GM18858 (cell line): ENCODE data around the gene SLC12A4.

Experiments
- ATAC-seq: cut with Tn5 transposase; IDR thresholded peaks from one replicate; pipeline ENCODE4 v1.9.1; 2021; ENCODE audit not compliant: unreplicated experiment

SLC12A4 gene

DNA sequence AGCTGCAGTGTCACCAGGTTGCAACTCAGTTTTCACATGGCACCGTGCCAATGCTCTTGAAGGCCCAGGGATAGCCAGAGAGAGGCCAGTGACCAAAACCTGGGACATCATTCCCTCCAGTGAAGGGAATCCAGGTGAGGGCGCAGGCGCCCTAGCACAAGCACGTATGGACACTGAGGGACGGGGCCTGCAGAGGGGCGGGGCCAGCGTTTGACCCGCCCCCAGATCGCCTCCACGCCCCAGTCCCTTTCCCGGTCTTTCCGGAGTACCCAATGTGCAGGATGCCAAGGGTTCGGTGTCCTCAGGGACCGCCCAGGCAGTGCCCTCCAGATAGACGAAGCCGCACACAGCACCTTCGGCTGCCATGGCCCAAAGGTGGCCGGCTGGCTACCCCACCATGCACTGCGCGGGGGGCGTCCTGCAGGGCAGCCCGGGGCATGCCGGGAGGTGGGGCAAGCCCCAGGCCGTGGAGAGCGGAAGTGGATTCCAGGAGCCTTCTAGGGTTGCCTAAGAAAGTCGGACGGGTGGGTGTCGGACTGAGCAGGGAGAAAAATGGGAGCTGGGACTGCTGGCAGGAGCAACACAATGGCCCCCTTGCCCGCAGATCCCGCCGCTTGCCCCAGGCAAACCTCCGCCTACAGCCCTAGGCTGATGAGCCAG is 4.6 kb downstream of the SLC12A4 start:
- no peak for ATAC-seq

DNA sequence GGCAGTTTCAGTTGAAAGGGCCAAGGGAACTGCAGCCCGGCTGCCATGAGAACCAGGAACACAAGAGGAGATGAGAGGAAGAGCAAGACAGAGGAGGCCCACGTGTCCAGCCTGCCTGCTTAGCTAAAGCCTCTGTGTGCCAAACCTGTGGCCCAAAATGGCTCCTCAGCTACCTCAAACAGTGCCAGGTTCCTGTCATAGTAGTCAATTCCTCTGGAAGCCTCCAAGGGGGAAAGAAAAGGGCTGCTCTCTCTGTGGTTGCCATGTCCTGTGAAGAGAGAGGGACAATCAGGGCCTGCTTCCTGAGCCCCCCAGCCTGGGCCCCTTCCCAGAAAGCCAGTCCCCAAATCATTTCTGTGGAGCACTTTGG is 5.2 kb downstream of the SLC12A4 start:
- ATAC-seq, result no peak

- no peak for ATAC-seq
These were observed 6.3 kb downstream of the SLC12A4 start for GRCh38 chr16:67962135-67962534.

DNA sequence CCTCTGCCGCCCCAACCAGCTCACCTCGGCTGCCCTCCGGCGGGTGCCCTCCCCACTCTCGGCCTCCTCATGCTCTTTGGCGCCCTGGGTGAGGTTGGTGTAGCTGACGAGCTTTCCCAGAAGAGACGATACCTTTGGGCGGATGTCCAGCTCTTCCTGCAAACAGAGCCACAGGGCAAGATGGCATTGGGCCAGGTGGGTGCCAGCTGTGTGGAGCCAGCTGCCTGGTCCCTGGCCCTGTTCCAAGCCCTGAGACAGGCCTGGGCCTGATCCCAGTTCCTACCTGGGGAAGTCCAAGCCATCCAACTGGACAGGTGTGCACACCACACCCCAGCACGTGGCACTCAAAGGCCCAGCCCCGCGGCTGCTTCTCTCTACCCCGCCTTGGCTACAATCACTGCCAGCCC is 6.9 kb downstream of the SLC12A4 start:
- no peak for ATAC-seq

DNA sequence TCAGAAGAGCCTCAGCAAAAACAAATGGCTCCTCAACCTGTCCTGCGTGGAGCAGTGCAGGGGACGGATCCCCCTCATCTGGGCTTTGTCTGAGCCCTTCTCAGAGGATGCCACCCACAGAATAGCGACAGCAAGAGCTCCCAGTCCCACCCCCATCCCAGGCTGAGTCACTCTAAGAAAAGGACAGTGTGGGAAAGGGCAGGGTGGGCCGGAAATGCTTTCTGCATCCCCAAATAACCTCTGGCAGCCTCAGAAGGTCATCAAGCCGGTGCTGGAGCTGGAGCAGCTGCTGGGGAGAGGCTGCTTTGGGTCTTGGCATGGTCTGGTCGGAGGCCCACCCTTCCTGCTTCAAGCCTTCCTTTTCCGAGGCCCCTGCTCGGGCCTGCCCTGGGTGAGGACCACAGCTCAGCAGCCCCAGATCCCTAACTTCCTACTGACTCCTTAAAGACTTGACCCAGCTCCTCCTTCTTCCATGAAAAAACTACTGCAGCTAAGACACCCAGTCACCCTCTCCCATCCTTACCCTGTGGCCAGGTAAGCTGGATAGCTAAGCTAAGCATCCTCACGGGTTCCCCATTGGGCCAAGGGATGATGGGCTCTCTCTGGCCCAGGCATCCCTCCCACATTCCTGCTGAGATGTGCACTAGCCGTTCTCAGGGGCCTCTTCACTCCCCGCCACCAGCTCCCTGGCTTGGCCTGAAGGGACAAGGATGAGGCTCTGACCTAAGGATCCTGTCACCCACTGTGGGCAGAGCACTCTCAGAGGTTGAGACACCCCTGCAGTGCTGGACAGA is 8.7 kb downstream of the SLC12A4 start:
- ATAC-seq, result no peak

GRCh38 chr16:67957622-67958021 is 10.8 kb downstream of the SLC12A4 start:
- ATAC-seq, result no peak

DNA sequence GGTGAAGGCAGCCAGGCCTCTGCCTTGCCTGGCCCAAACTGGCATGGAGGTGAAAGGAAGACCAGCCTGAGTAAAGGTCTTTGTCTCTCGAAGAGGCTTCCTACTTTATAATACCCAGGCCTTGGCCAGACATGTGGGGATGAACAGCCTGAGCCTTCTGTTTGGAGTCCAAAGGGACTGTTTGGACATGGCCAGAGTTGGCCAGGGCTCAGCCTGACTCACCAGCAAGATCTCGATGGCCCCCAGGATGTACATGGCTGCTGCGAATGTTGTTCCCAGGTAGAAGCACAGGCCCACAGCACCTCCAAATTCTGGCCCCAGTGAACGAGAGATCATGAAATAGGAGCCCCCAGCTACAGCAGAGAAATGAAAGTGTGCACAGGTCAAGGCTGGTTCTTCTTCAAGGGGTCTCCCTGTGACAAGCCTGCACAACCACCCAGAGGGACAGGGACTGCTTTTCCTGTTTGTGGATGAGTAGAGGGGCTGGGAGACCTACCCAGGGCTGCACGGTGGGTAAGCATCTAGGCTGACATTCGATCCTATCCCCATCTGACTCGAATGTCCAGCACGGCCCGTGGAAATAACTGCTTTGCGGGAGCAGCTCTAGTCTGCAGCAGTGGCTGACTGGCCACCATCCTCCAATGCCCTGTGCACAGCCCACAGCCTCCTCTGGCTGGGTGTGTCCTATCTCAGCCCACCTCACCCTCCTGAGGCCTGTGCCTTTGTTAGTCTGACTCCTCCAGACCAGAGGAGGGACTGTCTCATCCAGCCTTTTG is 13.8 kb downstream of the SLC12A4 start:
- no peak for ATAC-seq

- ATAC-seq, result no peak
These were observed 14.6 kb downstream of the SLC12A4 start for GRCh38 chr16:67953641-67954375.

DNA sequence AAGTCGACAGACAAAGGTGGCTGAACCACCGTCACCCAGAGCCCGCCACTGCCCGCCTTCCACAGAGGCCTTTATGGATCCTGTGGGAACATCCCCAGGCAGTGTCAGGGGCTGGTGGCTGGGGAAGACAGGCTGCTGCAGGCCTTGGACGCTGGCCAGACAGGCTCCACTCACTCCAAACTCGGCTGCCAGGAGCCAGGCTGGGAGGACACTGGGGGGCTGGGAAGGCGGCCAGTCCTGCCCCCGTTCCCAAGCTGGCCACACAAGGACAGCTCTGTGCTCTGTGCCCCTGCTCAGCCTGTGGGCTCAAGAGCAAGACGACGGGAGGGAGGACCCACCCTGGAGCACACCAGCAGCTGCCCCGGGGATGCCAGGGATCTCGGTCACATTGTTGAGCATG is 17.0 kb downstream of the SLC12A4 start:
- no peak for ATAC-seq

DNA sequence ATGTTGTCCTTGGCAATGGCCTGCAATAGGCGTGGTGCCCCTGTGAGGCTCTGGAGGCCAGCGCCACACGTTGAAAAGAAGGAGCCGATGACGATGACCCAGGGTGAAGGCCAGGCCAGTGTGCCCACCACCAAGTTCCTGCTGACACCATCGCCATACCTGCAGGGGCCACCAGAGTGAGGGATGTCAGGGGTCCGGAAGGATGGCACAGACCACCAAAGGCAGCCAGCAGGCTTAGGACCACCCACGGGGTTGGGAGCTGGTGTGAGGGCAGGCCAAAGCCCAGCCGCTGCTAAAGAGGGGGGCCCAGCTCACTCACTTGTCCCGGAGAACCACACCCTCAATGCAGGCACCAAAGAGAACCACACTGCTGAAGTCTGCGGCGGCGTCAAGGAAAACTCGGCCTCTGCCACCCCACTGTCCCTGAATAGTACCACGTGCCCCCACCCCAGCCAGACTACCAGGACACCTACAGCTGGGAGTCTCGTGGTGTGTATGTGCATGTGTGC is 18.0 kb downstream of the SLC12A4 start:
- ATAC-seq, result no peak

DNA sequence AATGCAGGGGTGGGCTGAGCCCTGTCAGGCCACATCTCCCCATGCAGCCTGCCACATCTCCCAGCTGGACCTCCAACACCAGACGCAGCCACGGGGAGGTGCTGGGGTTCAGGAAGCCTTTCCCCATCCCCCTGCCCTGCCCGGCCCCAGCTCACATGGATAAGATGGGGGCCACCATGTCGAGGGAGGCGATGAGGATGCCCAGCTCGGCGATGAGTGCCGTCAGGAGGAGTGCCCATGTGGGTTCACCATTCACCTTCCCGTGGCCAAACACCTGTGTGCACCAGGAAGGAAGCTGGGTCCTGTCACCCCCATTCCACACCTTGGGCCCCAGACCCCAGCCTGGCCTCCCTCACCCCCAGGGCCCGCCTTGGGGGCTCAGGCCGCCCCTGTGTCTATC is 18.8 kb downstream of the SLC12A4 start:
- no peak for ATAC-seq

DNA sequence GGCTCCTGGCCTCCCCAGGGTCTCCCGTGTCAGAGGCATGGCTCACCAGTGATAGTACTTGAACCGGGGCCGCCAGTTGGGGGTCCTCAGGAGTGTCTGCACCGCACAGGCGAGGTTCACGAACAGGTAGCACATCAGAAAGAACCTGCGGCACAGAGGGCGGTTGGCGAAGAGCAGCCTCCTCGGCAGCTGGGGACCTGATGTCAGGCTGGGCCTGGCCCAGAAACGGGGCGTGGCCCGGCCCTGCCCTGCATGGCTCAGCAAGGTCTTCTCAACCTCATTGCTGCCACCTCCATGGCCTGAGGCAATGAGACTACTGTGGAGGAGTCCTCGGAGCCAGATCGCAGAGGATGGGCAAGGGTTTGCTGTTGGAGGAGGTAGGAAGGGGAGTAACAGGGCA is 20.4 kb downstream of the SLC12A4 start:
- ATAC-seq, result no peak

- ATAC-seq, result no peak
These were observed 21.4 kb downstream of the SLC12A4 start for GRCh38 chr16:67946966-67947558.

GRCh38 chr16:67946128-67946569 is 22.3 kb downstream of the SLC12A4 start:
- ATAC-seq, result no peak

- ATAC-seq, result no peak
These were observed 23.0 kb downstream of the SLC12A4 start for GRCh38 chr16:67945392-67945933.

- ATAC-seq, result no peak
These were observed 23.6 kb downstream of the SLC12A4 start for GRCh38 chr16:67944690-67945391.

DNA sequence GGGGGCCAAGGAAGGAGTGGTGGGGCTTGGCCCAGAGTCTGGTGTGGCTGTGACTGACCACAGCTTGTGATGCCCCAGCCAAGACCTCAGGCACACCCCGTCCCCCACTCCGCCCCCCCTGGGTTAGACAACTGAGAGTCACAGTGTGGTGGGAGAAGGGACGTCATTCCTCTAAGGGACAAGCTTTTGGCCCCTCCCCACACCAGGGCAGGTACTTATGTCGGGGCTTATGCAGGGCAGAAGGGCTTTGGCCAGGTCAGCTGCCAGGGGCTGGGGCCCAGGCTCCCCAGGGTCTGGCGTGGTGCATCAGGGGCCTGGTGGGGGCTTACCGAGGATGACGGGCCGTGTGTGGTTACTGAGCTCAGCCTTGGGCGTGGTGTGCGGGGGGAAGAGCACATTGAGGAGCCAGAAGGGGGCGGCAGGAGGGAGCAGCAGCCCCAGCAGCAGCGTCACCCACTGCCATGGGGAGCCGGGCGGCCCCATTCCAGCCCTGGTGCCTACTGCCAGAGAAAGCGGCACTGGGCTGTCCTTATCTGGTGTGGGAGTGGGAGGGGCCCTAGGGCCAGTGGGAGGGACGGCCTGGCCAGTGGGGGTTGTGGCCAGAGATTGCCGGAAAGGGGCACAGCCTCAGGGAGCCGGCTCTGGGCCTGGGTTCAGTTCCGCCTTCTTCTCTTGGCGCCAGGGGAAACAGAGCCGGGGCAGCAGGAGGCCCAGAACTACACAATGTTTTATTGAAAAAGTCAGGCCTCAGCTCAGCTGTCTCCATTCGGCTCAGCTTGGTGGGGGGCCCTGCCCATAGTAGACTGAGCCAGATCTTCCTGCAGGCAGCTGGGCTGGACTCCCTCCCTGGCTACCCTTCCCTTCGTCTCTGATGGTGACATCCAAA is 24.6 kb downstream of the SLC12A4 start, which contains the start of gene LCAT:
TSS of gene LCAT (minus strand) at position 502 of the 886 bp plus-strand sequence. CDS start at position 483, 19 bp downstream.
- no peak for ATAC-seq

GRCh38 chr16:67943256-67943618 is 25.2 kb downstream of the SLC12A4 start:
- ATAC-seq, result no peak
